HG03432 (cell line): Measurements from ENCODE around the gene SDF2.
"Not testable (repeated sequence)": the region's sequence is repeated elsewhere in the genome, so short reads cannot be mapped to it uniquely, and the experiment has no call there.

ENCODE experiments used
- ATAC-seq: cut with Tn5 transposase; IDR thresholded peaks from one replicate; pipeline ENCODE4 v1.9.1; 2021; ENCODE audit warnings: mild to moderate bottlenecking, moderate library complexity; ENCODE audit not compliant: unreplicated experiment

Gene SDF2

GRCh38 chr17:28685366-28685765, 23.7 kb upstream of the SDF2 start:
- no peak for ATAC-seq

- ATAC-seq, result no peak
These were observed 23.3 kb upstream of the SDF2 start for GRCh38 chr17:28684963-28685362.

GRCh38 chr17:28682655-28683054, 20.9 kb upstream of the SDF2 start:
- no peak for ATAC-seq

- no peak for ATAC-seq
These were observed 14.3 kb upstream of the SDF2 start for GRCh38 chr17:28675980-28676379.

GRCh38 chr17:28675490-28675889, 13.8 kb upstream of the SDF2 start:
- no peak for ATAC-seq

GRCh38 chr17:28669918-28670317, 8.2 kb upstream of the SDF2 start:
- no peak for ATAC-seq

GRCh38 chr17:28667870-28668269, 6.2 kb upstream of the SDF2 start:
- no peak for ATAC-seq

GRCh38 chr17:28665994-28666393, 4.3 kb upstream of the SDF2 start:
- ATAC-seq, result no peak

- no peak for ATAC-seq
These were observed 2.0 kb upstream of the SDF2 start for GRCh38 chr17:28663723-28664122.

- ATAC-seq, result no peak
These were observed 772 bp upstream of the SDF2 start for GRCh38 chr17:28662527-28662829.

GRCh38 chr17:28659497-28659881, 2.2 kb downstream of the SDF2 start:
- ATAC-seq, result not testable (repeated sequence)

GRCh38 chr17:28658766-28659496, 2.8 kb downstream of the SDF2 start:
- ATAC-seq, result not testable (repeated sequence)

- ATAC-seq, result not testable (repeated sequence)
These were observed 3.4 kb downstream of the SDF2 start for GRCh38 chr17:28658342-28658741.

- ATAC-seq, result no peak
These were observed 4.0 kb downstream of the SDF2 start for GRCh38 chr17:28657756-28658155.

- ATAC-seq, result no peak
These were observed 6.5 kb downstream of the SDF2 start for GRCh38 chr17:28655160-28655559.

- no peak for ATAC-seq
These were observed 13.0 kb downstream of the SDF2 start for GRCh38 chr17:28648698-28649097.

GRCh38 chr17:28646039-28646754, 15.5 kb downstream of the SDF2 start:
- ATAC-seq, result no peak

GRCh38 chr17:28645576-28645939, 16.1 kb downstream of the SDF2 start:
- peak; percentile 1 for ATAC-seq

- ATAC-seq, result peak; percentile 93
These were observed 16.7 kb downstream of the SDF2 start, which contains the start of gene BLTP2 for GRCh38 chr17:28644787-28645575. BLTP2 (minus strand) TSS chr17:28645158; CDS start chr17:28645056, 102 bp downstream.

GRCh38 chr17:28643983-28644786, 17.5 kb downstream of the SDF2 start:
- ATAC-seq, result peak; percentile 6

- ATAC-seq, result no peak
These were observed 20.1 kb downstream of the SDF2 start for GRCh38 chr17:28641579-28641978.
